ENCODE data around the gene STRN3.

The STRN3 gene

DNA sequence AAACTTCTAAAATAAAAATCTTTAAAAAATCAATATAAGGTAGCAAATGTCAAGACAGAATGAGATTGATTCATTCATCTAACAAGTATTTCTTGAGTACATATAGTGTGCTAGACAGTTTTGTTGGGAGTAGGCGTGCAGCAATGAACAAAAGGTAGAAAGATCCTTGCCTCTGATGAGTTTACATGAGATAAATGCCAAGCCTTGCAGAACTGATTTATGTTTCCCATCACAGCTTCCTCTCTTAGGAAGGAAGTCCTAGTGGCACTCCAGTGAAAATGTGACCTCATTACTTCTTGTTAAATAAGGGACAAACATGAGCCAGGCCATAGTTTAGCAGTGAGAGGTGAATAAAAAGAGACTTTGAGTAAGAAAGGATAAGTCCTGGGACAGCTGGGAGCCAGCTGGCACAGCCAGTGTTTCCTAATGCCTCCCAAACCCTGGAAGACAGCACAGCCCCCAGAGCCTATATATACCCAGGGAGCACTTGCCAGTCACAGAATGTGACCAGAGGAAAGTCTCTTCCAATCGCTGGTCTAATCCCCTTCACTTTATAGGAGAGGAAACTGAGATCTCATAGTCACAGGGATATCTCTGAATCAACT, 156.5 kb downstream of the STRN3 start:
- no peak for DNase-seq

GRCh38 chr14:30868736-30869135, 157.4 kb downstream of the STRN3 start:
- no peak for DNase-seq

GRCh38 chr14:30864934-30865333, 161.2 kb downstream of the STRN3 start:
- DNase-seq: no peak

DNA sequence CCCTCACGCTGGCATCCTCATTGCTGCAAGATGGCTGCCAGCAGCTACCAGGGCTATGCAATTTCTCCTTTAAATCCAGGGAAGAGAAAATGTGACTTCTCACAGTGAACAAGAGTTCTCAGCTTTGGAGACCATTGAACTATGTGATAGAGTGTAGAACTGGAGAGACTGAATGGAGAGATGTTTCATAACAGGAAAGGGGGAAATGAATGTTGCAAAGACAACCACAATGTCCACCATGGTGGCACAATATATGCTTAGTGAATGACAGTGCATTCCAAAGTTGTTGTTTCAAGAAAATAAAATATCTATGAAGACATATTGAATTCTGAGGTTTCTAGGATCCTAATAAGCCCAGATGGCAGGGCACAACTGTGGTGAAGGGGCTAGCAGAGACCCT, 165.0 kb downstream of the STRN3 start:
- DNase-seq: no peak

GRCh38 chr14:30855345-30856037, 170.7 kb downstream of the STRN3 start:
- DNase-seq: peak; percentile 34 to 39

GRCh38 chr14:30854492-30854891, 171.7 kb downstream of the STRN3 start:
- no peak for DNase-seq

DNA sequence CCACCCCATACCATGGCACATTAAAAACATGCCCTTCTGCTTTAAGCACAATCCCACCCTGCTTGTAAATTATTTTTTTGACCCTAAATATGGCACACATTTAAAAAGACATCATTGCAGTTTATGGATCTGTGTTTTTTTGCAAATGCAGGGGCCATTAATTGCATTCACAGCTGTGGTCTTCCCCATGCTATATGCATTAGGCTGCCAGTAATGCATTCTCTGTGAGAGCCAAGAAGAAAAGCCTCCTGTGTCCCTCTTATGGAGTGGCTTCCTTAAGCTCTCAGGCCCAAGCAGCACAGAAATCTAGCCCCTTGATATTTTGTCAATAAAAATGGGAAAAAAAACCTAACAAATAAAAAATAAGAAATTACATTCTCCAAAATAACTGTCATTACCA, 172.2 kb downstream of the STRN3 start:
- DNase-seq: no peak

- DNase-seq: no peak
These were observed 176.2 kb downstream of the STRN3 start for GRCh38 chr14:30849983-30850382.

DNA sequence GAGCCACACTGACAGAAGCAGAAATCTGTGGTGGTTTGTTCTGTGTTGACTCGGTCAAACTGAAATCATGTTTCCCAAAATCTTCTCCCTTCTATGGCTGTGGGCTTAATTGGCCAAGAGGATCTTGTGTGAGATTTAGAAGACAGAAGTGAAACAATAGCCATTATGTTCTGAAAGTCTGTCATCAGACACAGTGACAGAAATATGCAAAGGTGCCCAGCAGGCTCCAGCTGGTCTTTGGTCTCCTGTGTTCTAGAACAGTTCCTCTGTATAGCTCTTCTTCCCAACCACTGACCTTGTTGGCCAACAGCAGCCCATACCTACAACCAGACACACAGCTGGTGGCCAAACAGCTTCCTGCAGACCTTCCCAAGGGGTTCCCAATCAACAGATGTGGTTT, 176.8 kb downstream of the STRN3 start:
- no peak for DNase-seq

DNA sequence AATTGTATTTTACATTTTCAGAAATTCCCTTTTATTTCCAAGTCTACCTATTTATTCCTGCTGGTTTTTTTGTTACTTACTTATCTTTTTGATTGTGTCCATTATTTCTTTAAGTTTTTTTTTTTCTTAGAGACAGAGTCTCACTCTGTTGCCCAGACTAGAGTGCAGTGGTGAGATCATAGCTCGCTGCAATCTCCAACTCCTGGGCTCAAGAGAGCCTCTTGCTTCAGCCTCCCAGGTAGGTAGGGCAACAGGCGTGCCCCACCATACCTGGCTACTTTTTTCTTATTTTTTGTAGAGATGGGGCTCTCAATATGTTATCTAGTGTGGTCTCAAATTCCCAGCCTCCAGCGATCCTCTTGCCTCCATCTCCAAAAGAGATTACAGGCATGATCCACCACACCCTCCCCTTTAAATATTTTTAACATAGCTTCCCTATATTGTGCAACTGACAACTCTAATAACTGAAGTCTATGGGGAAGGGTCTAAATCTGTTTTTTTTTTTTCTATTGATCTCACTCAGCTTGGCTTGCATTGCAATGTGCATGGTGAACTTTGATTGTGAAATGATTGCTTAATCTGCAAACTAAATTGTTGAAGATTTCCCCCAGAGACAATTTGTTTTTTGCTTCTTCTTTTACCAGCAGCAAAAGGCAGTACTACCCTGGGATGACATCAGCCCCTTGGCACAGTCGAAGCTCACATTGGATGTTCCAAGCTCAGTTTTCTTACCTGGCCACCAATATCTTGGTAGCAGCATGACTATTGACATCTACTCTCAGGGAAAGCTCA, 177.5 kb downstream of the STRN3 start:
- DNase-seq: no peak

Data from activated T-cell treated with anti-CD3 and anti-CD28 coated beads, Interleukin-2, amount 50 U/mL, for 48 hours (primary cell).